GM12878 (cell line): ENCODE data around the gene TFR2. TPM values are rescaled to one million over a fixed set of nuclear protein-coding genes. Genes with fewer than 3 reads are reported as not detected.

Experiments
- ATAC-seq: fragments of 200-7000 bp; cut with Tn5 transposase; 3 replicates; pipeline ENCODE4 v1.9.1; 2020; ENCODE audit warnings: mild to moderate bottlenecking, moderate library complexity
- BruUV-seq: library from RNA; stranded (reverse); fragments of 400-500 nt; replicated peaks from 2 replicates; lab custom pipeline; 2021; lab: Mats Ljungman, UMichigan
- CTCF ChIA-PET: fragments of 300-600 bp; sonication (Branson Sonifier 250); formaldehyde crosslinking; extraction: SDS; loops from one replicate; lab custom pipeline; 2021; ENCODE audit warnings: inconsistent platforms; lab: Yijun Ruan, JAX
- POLR2A ChIA-PET: fragments of 350-600 bp; formaldehyde crosslinking; extraction: SDS; loops from one replicate; lab custom pipeline; 2021; ENCODE audit warnings: inconsistent platforms; lab: Charles Lee
- RAD21 ChIA-PET: fragments of 300-600 bp; sonication (Branson Sonifier 250); formaldehyde crosslinking; loops from one replicate; lab custom pipeline; 2023; ENCODE audit warnings: antibody characterized with exemption; ENCODE audit not compliant: unreplicated experiment; lab: Charles Lee
- SMC1A ChIA-PET: fragments of 300-600 bp; sonication (Branson Sonifier 250); formaldehyde crosslinking; loops from one replicate; lab custom pipeline; 2023; ENCODE audit not compliant: unreplicated experiment, uncharacterized antibody; lab: Charles Lee
- DNase-seq: peaks from one replicate; pipeline ENCODE4 v3.0.0-alpha.2; 2011; ENCODE audit warnings: low read depth, low spot score
- FAIRE-seq: peaks from 3 replicates; lab custom pipeline; 2011; peaks lifted over from hg19 to GRCh38; lab: Jason Lieb, UNC
- H2AFZ ChIP-seq: 2 replicates; pipeline ENCODE4 v1.6.0; 2011; ENCODE audit warnings: low read depth, low read length, control low read depth; ENCODE audit not compliant: control insufficient read depth
- H3K27ac ChIP-seq: 2 replicates; pipeline ENCODE4 v1.5.1; 2011; ENCODE audit warnings: control low read depth; ENCODE audit not compliant: control insufficient read depth, insufficient read depth
- H3K27me3 ChIP-seq, 2 experiments: replicated peaks in 1 of 2; 2 replicates each; pipeline versions ENCODE4 v1.6.0 to v1.6.1; 2011; ENCODE audit warnings: low read length in 1 of 2; ENCODE audit not compliant: control insufficient read depth in 2 of 2, insufficient read depth in 2 of 2
- H3K36me3 ChIP-seq, 2 experiments: 2 replicates each; pipeline ENCODE4 v1.5.1; 2011; ENCODE audit warnings: low read length in 1 of 2; ENCODE audit not compliant: control insufficient read depth in 2 of 2, insufficient read depth in 2 of 2
- H3K4me1 ChIP-seq: 2 replicates; pipeline ENCODE4 v1.6.1; 2011; ENCODE audit warnings: mild to moderate bottlenecking, low read length, moderate library complexity, mixed read lengths; ENCODE audit not compliant: control insufficient read depth, insufficient read depth
- H3K4me2 ChIP-seq: 2 replicates; pipeline ENCODE4 v1.6.0; 2011; ENCODE audit warnings: control low read depth; ENCODE audit not compliant: control insufficient read depth, insufficient read depth
- H3K4me3 ChIP-seq: fragments of 200-600 bp; sonication (generic); 2 replicates; pipeline ENCODE4 v1.5.1; 2016
- H3K79me2 ChIP-seq: 2 replicates; pipeline ENCODE4 v1.6.0; 2011; ENCODE audit warnings: low read length; ENCODE audit not compliant: control insufficient read depth, insufficient read depth
- H3K9ac ChIP-seq: 2 replicates; pipeline ENCODE4 v1.8.0; 2011; ENCODE audit warnings: low read length, control low read depth, mixed read lengths; ENCODE audit not compliant: control insufficient read depth, insufficient read depth
- H3K9me3 ChIP-seq: replicated peaks from 3 replicates; pipeline ENCODE4 v1.5.1; 2011; ENCODE audit warnings: mild to moderate bottlenecking, low read length; ENCODE audit not compliant: control insufficient read depth, insufficient read depth
- H4K20me1 ChIP-seq: 2 replicates; pipeline ENCODE4 v1.6.0; 2011; ENCODE audit not compliant: control insufficient read depth, insufficient read depth
- DPF2 ChIP-seq: fragments of 450-650 bp; IDR thresholded peaks from 2 replicates; pipeline ENCODE4 v1.6.1; 2017; ENCODE audit warnings: mild to moderate bottlenecking
- EED ChIP-seq: sonication (generic); IDR thresholded peaks from 2 replicates; pipeline ENCODE4 v1.6.1; 2016; ENCODE audit warnings: antibody characterized with exemption, low read depth
- EGR1 ChIP-seq, 2 experiments: IDR thresholded peaks; 1 replicate in 1 of 2; 2 replicates in 1 of 2; pipeline ENCODE4 v1.6.1; 2011 to 2012; ENCODE audit warnings: low read depth in 2 of 2, low read length in 2 of 2, borderline replicate concordance in 1 of 2, mild to moderate bottlenecking in 1 of 2, moderate library complexity in 1 of 2
- PAX5 ChIP-seq: IDR thresholded peaks from 2 replicates; pipeline ENCODE4 v1.6.1; 2011; ENCODE audit warnings: low read depth, low read length, borderline replicate concordance
- SMAD1 ChIP-seq: fragments of 450-650 bp; IDR thresholded peaks from 2 replicates; pipeline ENCODE4 v1.6.1; 2018; ENCODE audit warnings: mild to moderate bottlenecking, low read depth; ENCODE audit not compliant: partially characterized antibody
- SPI1 ChIP-seq: IDR thresholded peaks from 2 replicates; pipeline ENCODE4 v1.6.1; 2011; ENCODE audit warnings: low read depth, mild to moderate bottlenecking, low read length, moderate library complexity, borderline replicate concordance; ENCODE audit not compliant: insufficient read depth
- WGBS: methylation state at CpG from one replicate; pipeline ENCODE4 v1.1.6; 2016; ENCODE audit warnings: low lambda C conversion rate; ENCODE audit not compliant: insufficient replicate concordance, insufficient coverage; ENCODE audit errors: missing lambda C conversion rate; 5-methylcytosine and 5-hydroxymethylcytosine counted together
- in situ Hi-C: fragments of 300-500 bp; cut with MboI; formaldehyde crosslinking; loops from 9 replicates; pipeline ENCODE4 v1.14.3; 2018; ENCODE audit warnings: mixed read lengths
- intact Hi-C: fragments of 100-400 bp; cut with micrococcal nuclease; formaldehyde crosslinking; loops from one replicate; pipeline ENCODE4 v1.14.2; 2022; ENCODE audit not compliant: unreplicated experiment
- polyA plus RNA-seq, 11 experiments: library from polyadenylated mRNA; depleted of rRNA in 4 of 11; unstranded in 6 of 11; stranded (reverse) in 5 of 11; fragments of >200 nt; fragmentation: Nextera tagmentation in 4 of 11; fragmentation: Illumina TruSeq in 1 of 11; extraction: Ambion mirVana in 4 of 11; extraction: Trizol in 1 of 11; gene quantifications; 1 replicate in 1 of 11; 2 replicates in 10 of 11; pipeline versions ENCODE4 v1.2.1 to v1.2.3, GENCODE V29; 2011 to 2016; ENCODE audit warnings: inconsistent platforms in 2 of 11, missing spikeins in 2 of 11, low read depth in 1 of 11
- total RNA-seq, 4 experiments: library from RNA; depleted of rRNA in 3 of 4; stranded (reverse); fragments of >200 nt in 3 of 4; fragmentation: Illumina TruSeq in 1 of 4; extraction: Trizol in 1 of 4; gene quantifications; 2 replicates each; pipeline versions ENCODE4 v1.2.1 to v1.2.3, GENCODE V29; 2013 to 2021
- TF ChIP-seq, protein P1 (sequence below): fragments of 450-650 bp; IDR thresholded peaks from 2 replicates; pipeline ENCODE4 v1.6.1; 2016; ENCODE audit warnings: mild to moderate bottlenecking
- TF ChIP-seq, protein P2 (sequence below): fragments of 450-650 bp; IDR thresholded peaks from 2 replicates; pipeline ENCODE4 v1.6.1; 2016; ENCODE audit warnings: mild to moderate bottlenecking

The TFR2 gene
- total and polyA plus RNA-seq, 10 of the 15 experiments (the other 5 are each of a cell fraction or from before 2014, with no cell fraction given): 0.30 to 7.2 (median 1.8) TPM

DNA sequence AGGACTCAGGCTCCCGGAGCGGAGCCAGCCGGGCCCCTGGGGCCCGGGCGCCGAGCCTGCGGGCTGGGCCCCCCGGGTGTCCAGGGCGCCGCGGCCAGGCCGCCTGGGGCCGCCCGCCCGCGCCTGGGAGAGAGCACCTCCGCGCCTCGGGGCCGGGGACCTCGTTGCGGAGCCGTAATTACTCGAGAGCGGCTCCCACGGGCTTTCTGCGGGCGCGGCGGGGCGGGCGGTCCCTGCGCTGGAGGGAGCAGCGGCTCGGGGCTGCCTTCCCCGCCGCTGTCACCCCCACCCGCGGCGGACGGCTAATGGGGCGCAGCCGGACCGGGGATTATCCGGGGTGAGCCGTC lies 33.7 kb upstream of the TFR2 start:
- no peak for FAIRE-seq
- H2AFZ ChIP-seq: no peak overlapping the region
- RAD21 ChIA-PET: interaction anchor here (0.5 to 1.3 kb wide), 5 partner anchors 63 to 246 kb away, joined by 3 to 5 read pairs (median 3); partner anchors contain the start of genes MOSPD3, UFSP1 and ZCWPW1
- WGBS: under 1% methylated on average over 40 of the region's 46 CpGs
- no peak for DNase-seq
- H4K20me1 ChIP-seq: 0 out of 2 replicates have a peak, but pooled peaks cover 3% of the 10 kb centered on the region
- H3K4me1 ChIP-seq: no peaks in the 10 kb centered on the region; the same call in 1 of the 2 replicates
- 0 out of 2 replicates have a peak, but pooled peaks have one; percentile 13 for TF ChIP-seq DPF2
- TF ChIP-seq PAX5: no peak
- TF ChIP-seq, all 136 proteins: peak for 1
- BruUV-seq: TSS peak; percentile 64
- peak; percentile 1; the same call in 2 of the 3 replicates for ATAC-seq
- H3K9me3 ChIP-seq: no peaks in the 10 kb centered on the region
- in situ Hi-C loops: loop anchor here (25.0 kb wide), 1 partner anchor 213 kb away; the partner anchor contains the start of gene SPACDR
- ChIA-PET CTCF (interaction anchor here (1.1 kb wide), 2 partner anchors 16 to 41 kb away, joined by 3 read pairs; no protein-coding TSS in a partner anchor), POLR2A (interaction anchor here (0.6 to 1.8 kb wide), 5 partner anchors 31 to 1721 kb away, joined by 3 to 7 read pairs (median 5); partner anchors contain the start of genes FBXO24, LRCH4, MOSPD3 and POP7), SMC1A (interaction anchor here (0.7 kb wide), 1 partner anchor 43 kb away, joined by 4 read pairs; no protein-coding TSS in a partner anchor)
- H3K4me3 ChIP-seq: peak overlapping the region; percentile 98
- peaks cover 24% of the 10 kb centered on the region for H3K79me2 ChIP-seq
- peaks cover 4 to 23% of the 10 kb centered on the region in 2 experiments; a peak in 3 of 4 replicates for H3K36me3 ChIP-seq
- intact Hi-C loops: loop anchor here (1.0 kb wide), 1 partner anchor 42 kb away; no protein-coding TSS in a partner anchor
- H3K27me3 ChIP-seq: no peaks in the 10 kb centered on the region
- H3K4me2 ChIP-seq: peak overlapping the region; percentile 72
- peak overlapping the region; percentile 92 for H3K27ac ChIP-seq
- H3K9ac ChIP-seq: peak overlapping the region; percentile 94

DNA sequence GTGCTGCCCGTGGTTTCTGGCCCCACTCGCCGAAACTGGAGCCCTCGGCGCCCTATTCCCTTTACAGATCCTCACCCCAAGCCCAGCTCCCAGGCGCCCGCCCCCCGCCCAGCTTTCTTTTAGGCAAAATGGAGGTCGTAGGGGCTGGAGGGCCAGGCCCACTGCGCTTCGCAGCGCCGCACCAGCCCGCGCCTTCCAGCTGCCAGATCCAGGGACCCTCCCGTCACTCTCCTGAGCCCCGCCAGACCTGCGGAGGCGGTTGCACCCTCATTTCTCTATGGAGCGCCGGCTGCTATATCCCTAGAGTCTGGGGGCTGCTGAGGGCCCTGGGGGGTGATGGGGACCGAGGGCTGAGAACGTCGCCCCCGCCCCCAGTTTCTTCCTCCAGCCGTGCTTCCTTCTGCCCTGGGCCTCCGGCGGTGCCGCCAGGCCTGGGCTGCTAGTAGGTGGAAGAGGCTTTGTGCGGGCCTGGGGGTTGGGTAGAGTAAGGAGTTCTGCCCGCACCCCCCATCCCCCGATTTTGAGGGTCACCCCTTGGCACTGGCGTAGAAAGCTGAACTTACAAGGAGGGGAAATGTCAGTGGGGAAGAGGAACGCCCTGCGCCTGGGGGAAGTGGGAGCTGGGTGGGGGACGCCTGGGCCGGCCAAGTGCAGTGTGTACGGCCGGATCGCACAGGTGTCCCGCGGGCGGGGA lies 33.2 kb upstream of the TFR2 start:
- Histone ChIP-seq H3K4me1 (no peaks in the 10 kb centered on the region; the same call in 1 of the 2 replicates), H3K4me3 (peak overlapping the region; percentile 98), H2AFZ (no peak overlapping the region)
- 2% methylated on average over 43 of the region's 43 CpGs for WGBS
- TF ChIP-seq, protein P1, sequence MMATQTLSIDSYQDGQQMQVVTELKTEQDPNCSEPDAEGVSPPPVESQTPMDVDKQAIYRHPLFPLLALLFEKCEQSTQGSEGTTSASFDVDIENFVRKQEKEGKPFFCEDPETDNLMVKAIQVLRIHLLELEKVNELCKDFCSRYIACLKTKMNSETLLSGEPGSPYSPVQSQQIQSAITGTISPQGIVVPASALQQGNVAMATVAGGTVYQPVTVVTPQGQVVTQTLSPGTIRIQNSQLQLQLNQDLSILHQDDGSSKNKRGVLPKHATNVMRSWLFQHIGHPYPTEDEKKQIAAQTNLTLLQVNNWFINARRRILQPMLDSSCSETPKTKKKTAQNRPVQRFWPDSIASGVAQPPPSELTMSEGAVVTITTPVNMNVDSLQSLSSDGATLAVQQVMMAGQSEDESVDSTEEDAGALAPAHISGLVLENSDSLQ: no peak
- 0 out of 2 replicates have a peak, but pooled peaks have one; percentile 8 for TF ChIP-seq DPF2
- peak; percentile 37; the same call in 1 of the 2 replicates for TF ChIP-seq SPI1
- TF ChIP-seq, protein P2, sequence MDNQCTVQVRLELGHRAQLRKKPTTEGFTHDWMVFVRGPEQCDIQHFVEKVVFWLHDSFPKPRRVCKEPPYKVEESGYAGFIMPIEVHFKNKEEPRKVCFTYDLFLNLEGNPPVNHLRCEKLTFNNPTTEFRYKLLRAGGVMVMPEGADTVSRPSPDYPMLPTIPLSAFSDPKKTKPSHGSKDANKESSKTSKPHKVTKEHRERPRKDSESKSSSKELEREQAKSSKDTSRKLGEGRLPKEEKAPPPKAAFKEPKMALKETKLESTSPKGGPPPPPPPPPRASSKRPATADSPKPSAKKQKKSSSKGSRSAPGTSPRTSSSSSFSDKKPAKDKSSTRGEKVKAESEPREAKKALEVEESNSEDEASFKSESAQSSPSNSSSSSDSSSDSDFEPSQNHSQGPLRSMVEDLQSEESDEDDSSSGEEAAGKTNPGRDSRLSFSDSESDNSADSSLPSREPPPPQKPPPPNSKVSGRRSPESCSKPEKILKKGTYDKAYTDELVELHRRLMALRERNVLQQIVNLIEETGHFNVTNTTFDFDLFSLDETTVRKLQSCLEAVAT: 0 out of 2 replicates have a peak, but pooled peaks have one; percentile 11
- no peak for TF ChIP-seq SMAD1
- TF ChIP-seq EGR1 (IDR thresholded peaks at IDR 0.05; ENCODE audit: borderline replicate concordance in 1 of 2, low read depth in 2 of 2, low read length in 2 of 2): 0 out of 3 replicates have a peak, but pooled peaks of 1 of the 2 experiments have one; percentile 15
- 0 out of 2 replicates have a peak, but pooled peaks have one; percentile 15 for TF ChIP-seq EED
- TF ChIP-seq, all 136 proteins: peak for 5
- peak; percentile 7 for ATAC-seq
- POLR2A ChIA-PET: interaction anchor here (0.6 to 1.8 kb wide), 6 partner anchors 31 to 1722 kb away, joined by 3 to 7 read pairs (median 5); partner anchors contain the start of genes FBXO24, LRCH4, MOSPD3 and POP7
- CTCF ChIA-PET: interaction anchor here (1.1 kb wide), 3 partner anchors 16 to 40 kb away, joined by 3 to 4 read pairs (median 3); no protein-coding TSS in a partner anchor
- no peak for FAIRE-seq
- peaks cover 4 to 21% of the 10 kb centered on the region in 2 experiments; a peak in 2 of 4 replicates for H3K36me3 ChIP-seq
- peak overlapping the region; percentile 94 for H3K9ac ChIP-seq
- in situ Hi-C loops (loop anchor here (25.0 kb wide), 1 partner anchor 212 kb away; the partner anchor contains the start of gene SPACDR), intact Hi-C loops (loop anchor here (1.0 kb wide), 1 partner anchor 41 kb away; no protein-coding TSS in a partner anchor)
- RAD21 ChIA-PET: interaction anchor here (0.5 to 1.3 kb wide), 4 partner anchors 62 to 215 kb away, joined by 3 to 5 read pairs (median 3); partner anchors contain the start of genes MOSPD3 and UFSP1
- no peaks in the 10 kb centered on the region for H3K9me3 ChIP-seq
- DNase-seq: no peak
- peak overlapping the region; percentile 92 for H3K27ac ChIP-seq
- SMC1A ChIA-PET: interaction anchor here (0.7 to 0.9 kb wide), 2 partner anchors 42 to 171 kb away, joined by 3 to 4 read pairs; no protein-coding TSS in a partner anchor
- H3K27me3 ChIP-seq: no peaks in the 10 kb centered on the region
- H3K79me2 ChIP-seq: peaks cover 24% of the 10 kb centered on the region
- H4K20me1 ChIP-seq: 0 out of 2 replicates have a peak, but pooled peaks cover 3% of the 10 kb centered on the region
- peak overlapping the region; percentile 72 for H3K4me2 ChIP-seq
- no TSS peak for BruUV-seq
